Karpas-422 (cell line): ENCODE results near the gene ACVRL1. TPM values are rescaled to one million over a fixed set of nuclear protein-coding genes. Genes with fewer than 3 reads are reported as not detected.

Source experiments
- DNase-seq: peaks from one replicate; pipeline ENCODE4 v3.0.0-alpha.2; 2015
- H2AFZ ChIP-seq: fragments of 200-600 bp; sonication (generic); 2 replicates; pipeline ENCODE4 v1.6.1; 2014; ENCODE audit warnings: antibody characterized with exemption, low read length, mixed read lengths
- H3K27ac ChIP-seq: fragments of 200-600 bp; sonication (generic); 2 replicates; pipeline ENCODE4 v1.5.1; 2014; ENCODE audit warnings: mild to moderate bottlenecking, low read length, moderate library complexity
- H3K27me3 ChIP-seq: fragments of 200-600 bp; sonication (generic); 2 replicates; pipeline ENCODE4 v1.6.1; 2014; ENCODE audit warnings: low read length, mixed read lengths
- H3K36me3 ChIP-seq: fragments of 200-600 bp; sonication (generic); 2 replicates; pipeline ENCODE4 v1.6.1; 2014; ENCODE audit warnings: low read length, mixed read lengths; ENCODE audit not compliant: insufficient read depth
- H3K4me1 ChIP-seq: fragments of 200-600 bp; sonication (generic); 2 replicates; pipeline ENCODE4 v1.6.1; 2014; ENCODE audit warnings: mild to moderate bottlenecking, low read length, mixed read lengths
- H3K4me2 ChIP-seq: fragments of 200-600 bp; sonication (generic); 2 replicates; pipeline ENCODE4 v1.6.1; 2014; ENCODE audit warnings: low read length, low read depth, mild to moderate bottlenecking; ENCODE audit not compliant: poor library complexity, severe bottlenecking
- H3K4me3 ChIP-seq: fragments of 200-600 bp; sonication (generic); 2 replicates; pipeline ENCODE4 v1.5.1; 2014; ENCODE audit warnings: mild to moderate bottlenecking, antibody characterized with exemption, low read length, mixed read lengths
- H3K79me2 ChIP-seq: fragments of 200-600 bp; sonication (generic); 2 replicates; pipeline ENCODE4 v1.6.1; 2014; ENCODE audit warnings: mild to moderate bottlenecking, low read length, mixed read lengths
- H3K9ac ChIP-seq: fragments of 200-600 bp; sonication (generic); 2 replicates; pipeline ENCODE4 v1.6.0; 2014; ENCODE audit warnings: low read length
- H3K9me2 ChIP-seq: fragments of 200-600 bp; sonication (generic), shearing (Covaris generic); replicated peaks from 2 replicates; pipeline ENCODE4 v1.6.0; 2014; ENCODE audit warnings: mild to moderate bottlenecking, low read length, moderate library complexity; ENCODE audit not compliant: insufficient read depth
- H3K9me3 ChIP-seq: fragments of 300-700, 200-600 bp; sonication (generic); 2 replicates; pipeline ENCODE4 v1.6.1; 2014; ENCODE audit warnings: low read length, mixed read lengths
- H4K20me1 ChIP-seq: fragments of 200-600 bp; sonication (generic); 2 replicates; pipeline ENCODE4 v1.6.1; 2014; ENCODE audit warnings: mild to moderate bottlenecking, antibody characterized with exemption, low read length, low read depth; ENCODE audit not compliant: insufficient read depth
- total RNA-seq: library from RNA; depleted of rRNA; stranded (reverse); fragments of >200 nt; shearing (Covaris generic); gene quantifications from 2 replicates; pipeline ENCODE4 v1.2.3, GENCODE V29; 2014; ENCODE audit warnings: low replicate concordance

ACVRL1 gene
- total RNA-seq, 1 experiment from 2014 or later, result not detected

- no peak for DNase-seq
- Histone ChIP-seq H2AFZ (no peak overlapping the region), H3K27me3 (no peaks in the 10 kb centered on the region), H3K9ac (no peak overlapping the region), H4K20me1 (peaks cover 9% of the 10 kb centered on the region; the same call in 1 of the 2 replicates), H3K9me3 (no peaks in the 10 kb centered on the region), H3K4me1 (no peaks in the 10 kb centered on the region), H3K4me3 (no peak overlapping the region), H3K4me2 (no peak overlapping the region), H3K36me3 (no peaks in the 10 kb centered on the region), H3K9me2 (no peaks in the 10 kb centered on the region), H3K79me2 (no peaks in the 10 kb centered on the region), H3K27ac (no peak overlapping the region)
Measured at GRCh38 chr12:51960488-51960887, 53.2 kb downstream of the ACVRL1 start.

- H4K20me1 ChIP-seq, result peaks cover 6% of the 10 kb centered on the region; the same call in 1 of the 2 replicates
- H3K27ac ChIP-seq, result no peak overlapping the region
- no peaks in the 10 kb centered on the region for H3K4me1 ChIP-seq
- H2AFZ ChIP-seq, result no peak overlapping the region
- H3K27me3 ChIP-seq, result no peaks in the 10 kb centered on the region
- H3K36me3 ChIP-seq, result no peaks in the 10 kb centered on the region
- DNase-seq, result no peak
- H3K4me3 ChIP-seq, result no peak overlapping the region
- H3K79me2 ChIP-seq, result no peaks in the 10 kb centered on the region
- no peak overlapping the region for H3K9ac ChIP-seq
- H3K4me2 ChIP-seq, result no peak overlapping the region
- H3K9me2 ChIP-seq, result no peaks in the 10 kb centered on the region
- H3K9me3 ChIP-seq, result no peaks in the 10 kb centered on the region
Measured at GRCh38 chr12:51960890-51961289, 53.6 kb downstream of the ACVRL1 start.

GRCh38 chr12:51961834-51962233 is 54.5 kb downstream of the ACVRL1 start:
- Histone ChIP-seq H2AFZ (no peak overlapping the region), H3K4me2 (no peak overlapping the region), H3K4me1 (no peaks in the 10 kb centered on the region), H3K9ac (no peak overlapping the region), H3K79me2 (no peaks in the 10 kb centered on the region), H3K27me3 (no peaks in the 10 kb centered on the region), H3K36me3 (no peaks in the 10 kb centered on the region), H3K27ac (no peak overlapping the region), H4K20me1 (peaks cover 5% of the 10 kb centered on the region; the same call in 1 of the 2 replicates), H3K9me3 (no peaks in the 10 kb centered on the region), H3K9me2 (no peaks in the 10 kb centered on the region), H3K4me3 (no peak overlapping the region)
- no peak for DNase-seq

GRCh38 chr12:51962737-51963136 is 55.4 kb downstream of the ACVRL1 start:
- H3K4me3 ChIP-seq, result no peak overlapping the region
- no peaks in the 10 kb centered on the region for H3K9me3 ChIP-seq
- H3K9ac ChIP-seq, result no peak overlapping the region
- no peak overlapping the region for H3K4me2 ChIP-seq
- H3K27ac ChIP-seq, result no peak overlapping the region
- no peak for DNase-seq
- no peaks in the 10 kb centered on the region for H3K27me3 ChIP-seq
- H3K79me2 ChIP-seq, result no peaks in the 10 kb centered on the region
- H3K36me3 ChIP-seq, result no peaks in the 10 kb centered on the region
- no peaks in the 10 kb centered on the region for H3K9me2 ChIP-seq
- H2AFZ ChIP-seq, result no peak overlapping the region
- peaks cover 5% of the 10 kb centered on the region; the same call in 1 of the 2 replicates for H4K20me1 ChIP-seq
- H3K4me1 ChIP-seq, result no peaks in the 10 kb centered on the region

GRCh38 chr12:51963477-51963876 is 56.2 kb downstream of the ACVRL1 start:
- Histone ChIP-seq H3K4me3 (no peak overlapping the region), H3K4me2 (no peak overlapping the region), H2AFZ (no peak overlapping the region), H3K9me3 (no peaks in the 10 kb centered on the region), H3K27ac (no peak overlapping the region), H3K4me1 (no peaks in the 10 kb centered on the region), H3K79me2 (no peaks in the 10 kb centered on the region), H3K9me2 (no peaks in the 10 kb centered on the region), H4K20me1 (peaks cover 5% of the 10 kb centered on the region; the same call in 1 of the 2 replicates), H3K9ac (no peak overlapping the region), H3K27me3 (no peaks in the 10 kb centered on the region), H3K36me3 (no peaks in the 10 kb centered on the region)
- no peak for DNase-seq

GRCh38 chr12:51969643-51970042 is 62.3 kb downstream of the ACVRL1 start:
- Histone ChIP-seq H3K36me3 (no peaks in the 10 kb centered on the region), H3K79me2 (no peaks in the 10 kb centered on the region)
- no peak for DNase-seq

GRCh38 chr12:51970904-51971646 is 63.8 kb downstream of the ACVRL1 start:
- H3K27ac ChIP-seq, result no peak overlapping the region
- H3K36me3 ChIP-seq, result no peaks in the 10 kb centered on the region
- H3K4me3 ChIP-seq, result no peak overlapping the region
- no peaks in the 10 kb centered on the region for H3K27me3 ChIP-seq
- no peak overlapping the region for H2AFZ ChIP-seq
- H3K9ac ChIP-seq, result no peak overlapping the region
- no peaks in the 10 kb centered on the region for H3K9me2 ChIP-seq
- H4K20me1 ChIP-seq, result peaks cover 7% of the 10 kb centered on the region; the same call in 1 of the 2 replicates
- no peaks in the 10 kb centered on the region for H3K9me3 ChIP-seq
- peak; percentile 69 for DNase-seq
- H3K4me1 ChIP-seq, result peaks cover 12% of the 10 kb centered on the region
- H3K79me2 ChIP-seq, result no peaks in the 10 kb centered on the region
- H3K4me2 ChIP-seq, result peak overlapping the region; percentile 25

More at GRCh38 chr12:51969643-51970042, 62.3 kb downstream of the ACVRL1 start:
- peaks cover 12% of the 10 kb centered on the region for H3K4me1 ChIP-seq
- H3K27me3 ChIP-seq, result no peaks in the 10 kb centered on the region
- H3K9me3 ChIP-seq, result no peaks in the 10 kb centered on the region
- no peak overlapping the region for H3K27ac ChIP-seq
- no peaks in the 10 kb centered on the region for H3K9me2 ChIP-seq
- no peak overlapping the region for H2AFZ ChIP-seq
- no peak overlapping the region for H3K4me2 ChIP-seq
- peaks cover 7% of the 10 kb centered on the region; the same call in 1 of the 2 replicates for H4K20me1 ChIP-seq
- H3K4me3 ChIP-seq, result no peak overlapping the region
- H3K9ac ChIP-seq, result no peak overlapping the region

- Histone ChIP-seq H3K27ac (no peak overlapping the region), H3K4me3 (no peak overlapping the region), H3K4me2 (no peak overlapping the region), H4K20me1 (peaks cover 7% of the 10 kb centered on the region; the same call in 1 of the 2 replicates), H3K36me3 (no peaks in the 10 kb centered on the region), H3K27me3 (no peaks in the 10 kb centered on the region), H3K4me1 (peaks cover 12% of the 10 kb centered on the region), H3K9me3 (no peaks in the 10 kb centered on the region), H2AFZ (no peak overlapping the region), H3K79me2 (no peaks in the 10 kb centered on the region), H3K9me2 (no peaks in the 10 kb centered on the region), H3K9ac (no peak overlapping the region)
- DNase-seq, result no peak
Measured at GRCh38 chr12:51971679-51972421, 64.5 kb downstream of the ACVRL1 start.
